Measurements from ENCODE around the gene CNOT6L.
"Not testable (repeated sequence)": the region's sequence is repeated elsewhere in the genome, so short reads cannot be mapped to it uniquely, and the experiment has no call there.

CNOT6L gene

DNA sequence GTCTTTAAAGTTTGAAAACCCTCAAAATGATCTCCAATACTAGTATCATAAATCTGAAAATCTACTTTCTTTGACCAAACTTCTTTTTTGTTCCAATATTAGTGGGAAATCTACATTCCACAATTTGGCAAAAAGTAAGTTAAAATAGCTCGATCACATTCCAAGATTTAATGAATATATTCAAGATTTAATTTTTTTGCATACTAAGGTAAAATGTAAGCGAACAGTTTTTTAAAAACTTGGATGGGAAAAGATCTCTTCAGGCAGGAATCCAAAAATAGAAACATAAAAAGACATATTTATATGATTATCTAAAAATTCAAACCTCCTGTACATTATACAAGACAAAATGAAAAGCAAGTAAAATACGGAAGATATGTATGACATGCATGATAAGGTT lies 31.2 kb downstream of the CNOT6L start:
- no peaks in the 10 kb centered on the region for H3K27me3 ChIP-seq
- no peak for TF ChIP-seq Cebpa-rat (IDR thresholded peaks at IDR 0.05)
- peaks cover 99% of the 10 kb centered on the region for H4K20me1 ChIP-seq

DNA sequence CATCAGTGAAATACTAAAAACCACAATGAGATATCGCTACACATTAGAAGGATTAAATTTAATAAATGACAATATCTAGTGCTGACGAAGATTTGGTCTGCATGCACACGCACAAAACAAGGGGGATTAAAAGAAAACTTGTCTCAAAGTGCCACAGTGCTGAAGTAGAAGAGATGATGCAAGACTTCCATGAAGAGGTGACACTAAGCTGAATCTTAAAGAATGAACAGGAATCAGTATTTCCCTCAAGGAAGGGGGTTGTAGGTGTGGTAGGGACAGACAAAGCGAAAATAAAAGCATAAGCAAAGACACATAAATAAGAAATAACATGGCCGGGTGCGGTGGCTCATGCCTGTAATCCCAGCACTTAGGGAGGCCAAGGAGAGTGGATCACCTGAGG lies 33.5 kb downstream of the CNOT6L start:
- no peaks in the 10 kb centered on the region for H3K4me1 ChIP-seq
- no peak overlapping the region for H3K9ac ChIP-seq
- peaks cover 95% of the 10 kb centered on the region for H4K20me1 ChIP-seq
- H3K27ac ChIP-seq: no peak overlapping the region
- no peak for TF ChIP-seq Cebpa-rat (IDR thresholded peaks at IDR 0.05)
- no peak overlapping the region for H3K4me2 ChIP-seq
- peaks cover 8% of the 10 kb centered on the region for H3K36me3 ChIP-seq
- no peak overlapping the region for H3K4me3 ChIP-seq
- H3K27me3 ChIP-seq: no peaks in the 10 kb centered on the region
- peaks cover 5% of the 10 kb centered on the region; the same call in 1 of the 2 replicates for H3K9me3 ChIP-seq

More for the DNA sequence above, 31.2 kb downstream of the CNOT6L start:
- peaks cover 13% of the 10 kb centered on the region for H3K36me3 ChIP-seq
- no peak overlapping the region for H3K4me2 ChIP-seq
- no peaks in the 10 kb centered on the region for H3K9me3 ChIP-seq
- H3K27ac ChIP-seq: no peak overlapping the region
- no peak overlapping the region for H3K4me3 ChIP-seq
- no peaks in the 10 kb centered on the region for H3K4me1 ChIP-seq
- H3K9ac ChIP-seq: no peak overlapping the region

DNA sequence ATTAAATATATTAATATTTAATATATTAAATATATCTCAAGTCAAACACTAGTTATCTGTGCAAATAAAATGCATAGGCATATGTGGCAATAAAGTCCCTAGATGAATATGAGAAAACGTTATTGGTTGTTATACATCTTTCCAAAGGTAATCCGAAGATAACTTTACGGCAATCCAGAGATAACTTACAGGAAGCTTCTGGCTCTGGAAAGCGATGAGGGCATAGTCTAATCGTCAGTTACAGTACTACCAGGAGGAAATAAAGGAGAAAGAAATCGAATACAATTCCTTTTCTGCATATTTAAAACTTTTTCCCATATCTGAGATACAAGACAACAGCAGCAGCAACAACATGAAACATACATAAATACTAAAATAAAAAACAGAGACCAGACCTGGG lies 35.3 kb downstream of the CNOT6L start:
- H3K27me3 ChIP-seq: no peaks in the 10 kb centered on the region
- H4K20me1 ChIP-seq: peaks cover 90% of the 10 kb centered on the region
- TF ChIP-seq Cebpa-rat (IDR thresholded peaks at IDR 0.05): no peak
- no peak overlapping the region for H3K4me2 ChIP-seq
- no peak overlapping the region for H3K9ac ChIP-seq
- no peak overlapping the region for H3K4me3 ChIP-seq
- peaks cover 12% of the 10 kb centered on the region for H3K9me3 ChIP-seq
- no peaks in the 10 kb centered on the region for H3K4me1 ChIP-seq
- no peak overlapping the region for H3K27ac ChIP-seq
- peaks cover 11% of the 10 kb centered on the region; the same call in 1 of the 2 replicates for H3K36me3 ChIP-seq

DNA sequence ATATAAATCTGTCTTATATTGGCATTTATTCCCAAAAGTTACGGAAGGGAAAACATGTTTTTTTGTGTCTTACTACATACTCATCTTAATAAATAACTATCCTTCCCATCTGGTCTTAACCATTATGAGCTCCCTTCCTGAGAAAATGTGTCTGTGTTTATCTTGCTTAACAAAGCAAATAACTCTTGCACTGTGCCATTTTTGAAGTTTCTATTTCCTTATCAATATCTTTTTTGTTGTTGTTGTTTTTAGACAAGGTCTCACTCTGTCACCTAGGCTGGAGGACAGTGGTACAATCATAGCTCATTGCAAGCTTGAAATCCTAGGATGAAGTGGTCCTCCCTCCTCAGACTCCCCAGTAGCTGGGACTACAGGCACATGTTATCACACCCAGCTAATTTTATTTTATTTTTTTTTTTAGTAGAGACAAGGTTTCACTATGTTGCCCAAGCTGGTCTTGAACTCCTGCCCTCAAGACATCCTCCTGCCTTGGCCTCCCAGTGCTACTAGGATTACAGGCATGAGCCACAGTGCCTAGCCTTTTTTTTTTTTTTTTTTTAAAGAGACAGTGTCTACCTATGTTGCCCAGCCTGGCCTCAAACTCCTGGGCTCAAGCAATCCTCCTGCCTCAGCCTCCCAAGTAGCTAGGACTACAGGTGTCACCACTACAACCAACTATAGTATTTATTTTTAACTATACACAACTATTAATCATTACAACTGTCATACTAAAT lies 36.9 kb downstream of the CNOT6L start:
- no peak overlapping the region for H3K4me3 ChIP-seq
- H3K4me2 ChIP-seq: no peak overlapping the region
- H3K36me3 ChIP-seq: peaks cover 11% of the 10 kb centered on the region; the same call in 1 of the 2 replicates
- peaks cover 12% of the 10 kb centered on the region for H3K9me3 ChIP-seq
- no peaks in the 10 kb centered on the region for H3K27me3 ChIP-seq
- H3K4me1 ChIP-seq: no peaks in the 10 kb centered on the region
- H3K27ac ChIP-seq: no peak overlapping the region
- no peak overlapping the region for H3K9ac ChIP-seq
- H4K20me1 ChIP-seq: peaks cover 90% of the 10 kb centered on the region
- TF ChIP-seq Cebpa-rat (IDR thresholded peaks at IDR 0.05): no peak

DNA sequence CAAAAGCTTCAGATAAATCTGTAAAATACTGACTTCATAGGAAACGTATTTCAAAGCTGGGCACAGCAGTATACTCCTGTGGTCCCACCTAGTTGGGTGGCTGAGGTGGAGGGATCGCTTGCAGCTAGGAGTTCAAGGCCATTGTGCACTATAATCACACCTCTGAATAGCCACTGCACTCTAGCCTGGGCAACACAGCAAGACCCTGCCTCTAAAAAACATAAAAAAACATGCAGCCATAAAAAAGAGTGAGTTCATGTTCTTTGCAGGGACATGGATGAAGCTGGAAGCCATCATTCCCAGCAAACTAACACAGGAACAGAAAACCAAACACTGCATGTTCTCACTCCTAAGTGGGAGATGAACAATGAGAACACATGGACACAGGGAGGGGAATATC lies 38.4 kb downstream of the CNOT6L start:
- peaks cover 87% of the 10 kb centered on the region for H4K20me1 ChIP-seq
- H3K9ac ChIP-seq, H3K27me3 ChIP-seq: not testable (repeated sequence)

DNA sequence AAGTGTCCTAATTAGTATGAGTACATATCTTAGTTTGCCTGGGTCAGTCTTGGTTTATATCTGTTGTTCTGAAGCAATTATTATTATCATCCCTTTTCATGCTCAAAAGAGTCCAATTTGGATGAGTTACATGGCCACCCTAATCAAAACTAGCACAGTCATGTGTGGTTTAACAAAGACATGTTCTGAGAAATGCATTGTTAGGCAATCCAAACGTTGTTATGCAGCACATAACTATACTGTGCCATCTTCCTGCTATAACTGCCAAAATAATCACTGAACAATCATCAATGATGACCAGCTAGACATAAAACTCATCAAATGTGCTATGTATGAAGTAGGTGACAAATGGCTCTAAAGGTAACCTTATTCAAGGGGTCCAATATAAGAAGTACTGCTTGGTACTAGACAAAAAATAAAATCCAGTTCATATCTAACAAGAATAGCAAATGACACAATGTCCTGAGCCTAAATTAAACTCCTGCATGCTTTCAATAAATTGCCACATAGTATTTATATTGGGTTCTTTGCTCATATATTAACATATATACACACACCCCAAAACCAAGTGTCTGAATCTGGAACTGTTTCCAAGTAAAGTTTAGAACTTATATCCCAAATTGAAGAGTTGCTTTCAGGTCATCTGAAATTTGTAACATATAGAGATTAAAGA lies 41.9 kb downstream of the CNOT6L start:
- Histone ChIP-seq H3K27me3 (no peaks in the 10 kb centered on the region), H3K9me3 (peaks cover 12% of the 10 kb centered on the region), H4K20me1 (peaks cover 63% of the 10 kb centered on the region), H3K4me1 (no peaks in the 10 kb centered on the region), H3K4me2 (no peak overlapping the region), H3K27ac (no peak overlapping the region), H3K9ac (no peak overlapping the region), H3K4me3 (no peak overlapping the region), H3K36me3 (peaks cover 27% of the 10 kb centered on the region)
- no peak for TF ChIP-seq Cebpa-rat (IDR thresholded peaks at IDR 0.05)

More for the DNA sequence above, 38.4 kb downstream of the CNOT6L start:
- H3K4me3 ChIP-seq, H3K4me1 ChIP-seq, H3K4me2 ChIP-seq, H3K27ac ChIP-seq, H3K36me3 ChIP-seq: not testable (repeated sequence)
- H3K9me3 ChIP-seq: peaks cover 12% of the 10 kb centered on the region

DNA sequence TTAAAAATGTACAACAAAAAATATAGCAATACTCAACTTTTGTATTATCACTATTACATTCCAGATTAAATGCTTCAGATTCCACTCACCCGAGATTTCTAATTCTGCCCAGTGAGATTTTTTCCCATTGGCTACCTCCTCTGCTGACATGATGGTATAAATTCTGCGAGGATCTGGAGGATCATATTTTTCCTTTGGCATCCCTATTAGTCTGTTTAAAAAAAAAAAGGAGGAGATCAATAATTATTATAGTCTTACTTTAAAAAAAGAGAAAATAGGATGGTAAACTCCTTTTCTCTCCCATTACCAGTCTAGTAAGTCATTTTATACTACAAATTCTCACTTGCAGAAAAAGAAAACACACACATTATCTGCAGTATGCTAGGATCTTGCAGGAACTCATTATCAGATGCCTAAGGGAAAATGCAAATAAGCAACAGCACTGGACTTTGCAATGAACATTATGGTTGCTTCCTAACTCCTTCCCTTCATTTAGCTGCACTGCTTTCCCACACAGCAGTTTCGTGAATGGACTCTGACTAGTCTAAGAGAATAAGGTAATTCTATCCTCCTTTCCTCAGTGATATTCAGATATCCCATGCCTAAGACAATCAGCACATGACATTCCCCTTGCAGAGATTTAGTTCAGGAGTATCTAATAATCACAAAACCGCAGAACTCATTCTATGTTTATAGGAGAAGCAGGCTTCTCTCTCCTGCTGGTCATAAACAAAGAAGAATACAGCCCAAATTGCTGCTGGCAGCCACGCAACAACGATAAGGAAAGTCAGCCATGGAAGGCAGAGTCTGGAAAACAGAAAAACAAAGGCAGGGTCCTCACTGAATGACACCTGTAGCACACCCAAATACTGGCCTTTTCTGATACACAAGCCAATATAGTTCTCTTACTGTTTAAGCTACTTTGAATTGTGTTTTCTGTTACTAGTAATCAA lies 42.7 kb downstream of the CNOT6L start:
- H4K20me1 ChIP-seq: peaks cover 55% of the 10 kb centered on the region
- TF ChIP-seq Cebpa-rat (IDR thresholded peaks at IDR 0.05): no peak
- no peak overlapping the region for H3K27ac ChIP-seq
- no peak overlapping the region for H3K4me3 ChIP-seq
- no peak overlapping the region for H3K4me2 ChIP-seq
- peaks cover 34% of the 10 kb centered on the region for H3K36me3 ChIP-seq
- H3K4me1 ChIP-seq: no peaks in the 10 kb centered on the region
- H3K27me3 ChIP-seq: no peaks in the 10 kb centered on the region
- no peak overlapping the region for H3K9ac ChIP-seq
- H3K9me3 ChIP-seq: peaks cover 12% of the 10 kb centered on the region

DNA sequence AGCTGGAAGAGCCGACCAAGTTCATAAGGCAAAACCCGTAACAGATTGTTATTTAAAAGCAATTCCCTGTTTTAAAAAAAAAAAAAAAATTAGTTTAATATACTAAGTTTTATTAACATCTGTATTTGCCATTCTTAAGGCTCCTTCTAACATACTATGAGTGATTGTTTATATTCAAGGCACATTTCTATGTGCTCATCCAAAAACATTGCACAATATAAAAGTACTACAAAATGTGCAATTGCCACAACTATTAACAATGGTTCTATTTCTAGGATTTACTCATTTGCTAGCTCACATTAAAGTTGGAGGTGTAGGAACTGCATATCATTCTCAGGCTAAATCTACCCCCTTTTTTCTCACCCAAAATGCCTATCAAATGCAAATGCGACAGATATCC lies 46.1 kb downstream of the CNOT6L start:
- TF ChIP-seq Cebpa-rat (IDR thresholded peaks at IDR 0.05): no peak
- Histone ChIP-seq H3K4me3 (no peak overlapping the region), H4K20me1 (peaks cover 31% of the 10 kb centered on the region), H3K36me3 (peaks cover 52% of the 10 kb centered on the region), H3K4me2 (no peak overlapping the region), H3K9ac (no peak overlapping the region), H3K9me3 (peaks cover 5% of the 10 kb centered on the region), H3K27me3 (no peaks in the 10 kb centered on the region), H3K27ac (no peak overlapping the region), H3K4me1 (no peaks in the 10 kb centered on the region)

DNA sequence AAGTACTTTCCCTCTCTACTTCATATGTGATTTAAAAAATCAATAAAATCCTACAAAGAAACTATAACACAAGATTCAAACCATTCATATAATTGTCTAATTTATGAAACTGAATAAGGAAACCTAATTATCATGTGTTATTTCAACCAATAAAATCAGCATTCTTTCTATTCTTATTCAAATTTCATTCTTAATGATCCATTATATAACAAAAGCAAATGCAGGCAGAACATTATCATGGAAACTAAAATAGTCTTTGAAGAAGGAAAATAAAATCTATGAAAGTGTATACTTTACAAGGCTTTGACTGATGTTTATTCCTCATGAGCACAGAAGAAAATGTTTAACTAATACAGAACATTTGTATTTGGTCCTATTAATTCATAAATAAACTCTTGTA lies 47.6 kb downstream of the CNOT6L start:
- Histone ChIP-seq H3K36me3 (peaks cover 60% of the 10 kb centered on the region), H4K20me1 (peaks cover 16% of the 10 kb centered on the region), H3K4me2 (no peak overlapping the region), H3K9me3 (peaks cover 9% of the 10 kb centered on the region), H3K27ac (no peak overlapping the region), H3K4me1 (no peaks in the 10 kb centered on the region), H3K4me3 (no peak overlapping the region), H3K27me3 (no peaks in the 10 kb centered on the region), H3K9ac (no peak overlapping the region)
- no peak for TF ChIP-seq Cebpa-rat (IDR thresholded peaks at IDR 0.05)

All from BLaER1 (cell line).